ENCODE data around the gene HEATR1.
"Not testable (repeated sequence)": the region's sequence is repeated elsewhere in the genome, so short reads cannot be mapped to it uniquely, and the experiment has no call there.

HEATR1 gene

GRCh38 chr1:236515443-236515958 is 88.8 kb downstream of the HEATR1 start:
- in situ Hi-C loops (cut with HindIII; ENCODE audit: low sequenced_read_pairs): no loop called here

DNA sequence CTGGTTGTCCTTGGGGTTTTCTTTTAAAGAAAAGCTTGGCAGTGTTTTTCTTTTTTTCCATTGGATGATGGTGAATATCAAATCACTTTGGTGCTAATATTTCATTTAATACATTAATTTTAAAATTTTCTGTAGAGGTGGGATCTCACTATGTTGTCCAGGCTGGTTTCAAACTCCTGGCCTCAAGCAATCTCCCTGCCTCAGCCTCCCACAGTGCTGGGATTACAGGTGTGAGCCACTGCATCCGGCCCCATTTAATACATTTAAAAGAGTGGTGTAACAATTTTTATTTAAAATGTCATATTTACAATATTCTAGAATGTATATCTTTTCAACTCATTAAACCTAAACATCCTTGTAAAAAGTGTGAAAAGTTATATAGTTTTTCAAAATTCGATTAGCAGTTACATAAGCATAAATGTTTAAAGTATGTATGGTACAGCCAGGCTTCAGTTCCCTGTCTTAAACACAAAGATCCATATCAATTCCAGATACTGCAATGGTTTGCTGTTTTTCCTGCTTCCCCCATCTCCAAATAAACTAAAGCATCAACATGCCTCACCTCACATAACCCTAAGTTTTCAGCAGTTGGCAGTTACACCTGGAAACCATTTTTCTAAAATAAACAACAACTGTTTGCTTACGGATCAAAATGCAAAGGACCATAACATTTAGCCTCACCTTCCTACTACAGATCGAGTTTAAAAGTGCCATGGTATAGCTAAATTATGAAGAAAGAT is 89.4 kb downstream of the HEATR1 start:
- in situ Hi-C loops (cut with HindIII; ENCODE audit: low sequenced_read_pairs): no loop called here

DNA sequence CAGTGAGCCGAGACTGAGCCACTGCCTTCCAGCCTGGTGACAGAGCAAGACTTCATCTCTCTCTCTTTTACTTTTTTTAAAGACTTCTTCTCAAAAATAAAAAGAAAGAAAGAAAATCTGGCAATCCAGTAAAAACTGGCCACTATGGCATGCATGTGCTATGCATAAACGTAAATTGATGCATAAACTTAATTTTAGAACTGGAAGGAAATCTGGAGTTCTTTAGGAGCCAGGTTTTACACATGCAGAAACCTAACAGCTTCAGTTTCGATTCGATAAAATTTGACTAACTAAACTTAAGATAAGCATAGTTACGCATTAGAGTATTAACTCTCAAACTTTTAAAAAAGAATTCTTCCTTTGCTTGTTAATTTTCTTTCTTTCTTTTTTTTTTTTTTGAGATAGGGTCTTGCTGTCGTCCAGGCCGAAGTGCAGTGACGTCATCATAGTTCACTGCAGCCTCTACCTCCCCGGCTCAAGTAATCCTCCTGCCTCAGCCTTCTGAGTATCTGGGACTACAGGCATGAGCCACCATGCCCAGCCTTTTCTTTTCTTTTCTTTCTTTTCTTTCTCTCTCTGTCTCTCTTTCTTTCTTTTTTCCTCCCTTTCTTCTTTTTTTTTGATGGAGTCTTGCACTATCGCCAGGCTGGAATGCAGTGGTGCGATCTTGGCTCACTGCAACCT is 92.4 kb downstream of the HEATR1 start:
- in situ Hi-C loops (cut with HindIII; ENCODE audit: low sequenced_read_pairs): no loop called here

DNA sequence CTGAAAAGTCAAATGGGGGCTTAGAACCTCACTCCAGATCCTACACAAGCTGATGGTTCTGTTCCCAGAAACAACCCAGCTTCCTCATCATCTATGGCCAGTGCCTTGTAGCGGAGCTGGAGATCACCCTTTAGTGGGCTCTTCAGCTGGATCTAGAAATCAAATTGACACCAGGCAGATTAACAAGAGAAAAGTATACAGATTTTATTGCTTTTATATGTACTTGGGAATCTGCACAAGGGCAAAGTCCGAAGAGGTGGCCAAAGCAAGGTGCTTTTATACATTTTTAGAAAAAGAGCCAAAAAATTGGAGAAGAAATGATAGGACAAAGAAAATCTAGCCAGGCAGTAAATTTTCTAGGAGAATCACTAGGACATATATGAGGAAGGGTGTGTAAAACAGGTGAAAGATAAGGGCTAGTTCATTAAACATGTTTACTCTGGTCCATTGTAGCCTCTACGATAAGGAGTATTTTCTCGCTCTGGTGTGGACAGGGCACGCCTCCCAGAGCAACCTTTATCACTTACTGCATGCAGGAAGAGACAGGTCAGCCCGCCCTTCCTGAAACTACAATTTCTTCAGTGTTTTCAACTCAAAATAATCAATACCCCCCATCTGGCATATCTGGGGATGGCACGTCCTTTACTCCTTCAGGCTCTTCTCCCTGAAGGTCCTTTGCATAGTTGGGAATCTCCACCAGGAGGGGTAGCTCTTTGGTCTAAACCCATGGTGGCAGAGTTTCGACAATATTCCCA is 94.5 kb downstream of the HEATR1 start:
- in situ Hi-C loops (cut with HindIII; ENCODE audit: low sequenced_read_pairs): no loop called here

- in situ Hi-C loops (cut with HindIII; ENCODE audit: low sequenced_read_pairs): no loop called here
Measured at GRCh38 chr1:236509203-236509602, 95.1 kb downstream of the HEATR1 start.

- in situ Hi-C loops (cut with HindIII; ENCODE audit: low sequenced_read_pairs): no loop called here
Measured at GRCh38 chr1:236508593-236509027, 95.7 kb downstream of the HEATR1 start.

GRCh38 chr1:236507022-236507700 is 97.2 kb downstream of the HEATR1 start:
- in situ Hi-C loops (cut with HindIII; ENCODE audit: low sequenced_read_pairs): no loop called here

DNA sequence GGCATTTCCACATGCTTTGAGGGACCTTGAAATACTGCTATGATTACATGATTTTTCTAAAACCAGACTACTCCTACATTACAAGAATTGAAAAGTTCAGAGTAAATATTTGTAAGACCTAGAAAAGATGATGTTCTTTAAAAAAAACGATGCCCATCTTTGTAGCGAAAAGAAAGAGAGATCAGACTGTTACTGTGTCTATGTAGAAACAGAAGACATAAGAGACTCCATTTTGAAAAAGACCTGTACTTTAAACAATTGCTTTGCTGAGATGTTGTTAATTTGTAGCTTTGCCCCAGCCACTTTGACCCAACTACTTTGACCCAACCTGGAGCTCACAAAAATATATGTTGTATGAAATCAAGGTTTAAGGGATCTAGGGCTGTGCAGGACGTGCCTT is 100.0 kb downstream of the HEATR1 start:
- in situ Hi-C loops (cut with HindIII; ENCODE audit: low sequenced_read_pairs): not testable (repeated sequence)

- in situ Hi-C loops (cut with HindIII; ENCODE audit: low sequenced_read_pairs): no loop called here
Measured at GRCh38 chr1:236502972-236503639, 101.2 kb downstream of the HEATR1 start.

- in situ Hi-C loops (cut with HindIII; ENCODE audit: low sequenced_read_pairs): no loop called here
Measured at GRCh38 chr1:236502579-236502971, 101.7 kb downstream of the HEATR1 start.

GRCh38 chr1:236501093-236501492 is 103.2 kb downstream of the HEATR1 start:
- in situ Hi-C loops (cut with HindIII; ENCODE audit: low sequenced_read_pairs): no loop called here
